Spleen (tissue), 11 donors: ENCODE results near the gene MAGI2. TPM values are rescaled to one million over a fixed set of nuclear protein-coding genes. Genes with fewer than 3 reads are reported as not detected.
A peak's percentile ranks its signal among the peaks of the same experiment; 100 is the strongest.

ENCODE experiments used
- DNase-seq: peaks from one replicate; pipeline ENCODE4 v3.0.0-alpha.2; 2020
- H3K27ac ChIP-seq, 8 donors: fragments of 200-600 bp; sonication (generic) in 7 of 8; 1 replicate in 4 of 8; 2 replicates in 4 of 8; pipeline versions ENCODE4 v1.5.0 to v1.8.0; 2016 to 2021; ENCODE audit warnings: inconsistent platforms in 4 of 8, mild to moderate bottlenecking in 4 of 8, moderate library complexity in 1 of 8
- H3K27me3 ChIP-seq, 7 donors: fragments of 200-600 bp; sonication (generic) in 6 of 7; replicated peaks in 1 of 7; 1 replicate in 4 of 7; 2 replicates in 3 of 7; pipeline versions ENCODE4 v1.5.0 to v1.8.0; 2016 to 2021; ENCODE audit warnings: inconsistent platforms in 3 of 7, mild to moderate bottlenecking in 1 of 7
- H3K36me3 ChIP-seq, 6 donors: fragments of 200-600 bp; sonication (generic) in 5 of 6; 1 replicate in 4 of 6; 2 replicates in 2 of 6; pipeline versions ENCODE4 v1.5.0 to v1.8.0; 2016 to 2021; ENCODE audit warnings: inconsistent platforms in 2 of 6
- H3K4me1 ChIP-seq, 6 donors: fragments of 200-600 bp; sonication (generic) in 5 of 6; 1 replicate in 3 of 6; 2 replicates in 3 of 6; pipeline versions ENCODE4 v1.5.0 to v1.8.0; 2016 to 2021; ENCODE audit warnings: inconsistent platforms in 3 of 6
- H3K4me3 ChIP-seq, 8 donors: fragments of 200-600 bp; sonication (generic) in 7 of 8; 1 replicate in 4 of 8; 2 replicates in 4 of 8; pipeline versions ENCODE4 v1.5.0 to v1.8.0; 2016 to 2021; ENCODE audit warnings: inconsistent platforms in 4 of 8, mild to moderate bottlenecking in 4 of 8, moderate library complexity in 2 of 8
- H3K9me3 ChIP-seq, 8 donors: fragments of 200-600 bp; sonication (generic) in 7 of 8; 1 replicate in 4 of 8; 2 replicates in 4 of 8; pipeline versions ENCODE4 v1.5.0 to v1.8.0; 2016 to 2021; ENCODE audit warnings: inconsistent platforms in 4 of 8
- CTCF ChIP-seq, 11 experiments: fragments of 200-600 bp in 7 of 11; fragments of 450-650 bp in 4 of 11; sonication (generic) in 4 of 11; IDR thresholded peaks in 8 of 11; conservative IDR thresholded peaks in 3 of 11; 1 replicate in 7 of 11; 2 replicates in 4 of 11; pipeline versions ENCODE4 v1.4.0 to v1.8.0; 2016 to 2021; ENCODE audit warnings: antibody characterized with exemption in 11 of 11, inconsistent platforms in 4 of 11, mild to moderate bottlenecking in 1 of 11
- POLR2A ChIP-seq, 3 donors: fragments of 450-650 bp; IDR thresholded peaks; one replicate each; pipeline ENCODE4 v1.5.1; 2017; ENCODE audit warnings: antibody characterized with exemption in 3 of 3, mild to moderate bottlenecking in 1 of 3
- POLR2AphosphoS5 ChIP-seq, 3 donors: sonication (generic); formaldehyde crosslinking; IDR thresholded peaks; one replicate each; pipeline ENCODE4 v1.5.1; 2017; ENCODE audit warnings: antibody characterized with exemption in 3 of 3
- WGBS, 5 donors: extraction: QIAGEN DNeasy Blood & Tissue Kit in 3 of 5; methylation state at CpG; one replicate each; pipeline versions ENCODE4 v1.1.5 to v1.1.7; 2013 to 2018; 5-methylcytosine and 5-hydroxymethylcytosine counted together
- intact Hi-C: fragments of 100-400 bp; cut with DNase I; formaldehyde crosslinking; loops from one replicate; pipeline ENCODE4 v1.15.0; 2023; ENCODE audit warnings: low total_unique reads
- polyA plus RNA-seq, 3 donors: library from polyadenylated mRNA; stranded (reverse); fragments of 200-250 nt; gene quantifications; one replicate each; pipeline ENCODE4 v1.2.1, GENCODE V29; 2013
- total RNA-seq, 7 donors: library from RNA; depleted of rRNA in 3 of 7; stranded (reverse); fragments of >200 nt in 3 of 7; fragmentation: NEBNext Ultra II Directional in 4 of 7; extraction: Animal tissue kit (Norgen Biotek cat#: 25700) in 4 of 7; gene quantifications; one replicate each; pipeline versions ENCODE4 v1.1.0 to v1.2.1, GENCODE V29; 2016 to 2021
- donor health status: healthy with polysubstance abuse.
- donor health status: DM: no; HTN: no; CAD: no; lungs with moderate emphysema.
- donor health status: DM: no; HTN: no; CAD: no.
- donor health status: Bipolar disorder and iron deficiency.
- donor health status: healthy.
- donor health status: DM: no; HTN: no; CAD: no.
- donor health status: DM: yes; HTN: yes; CAD: no.

The MAGI2 gene
- total and polyA plus RNA-seq, 10 donors = 0.74 to 18.1 (median 11.1) TPM

- H3K4me1 ChIP-seq = peaks cover 0 to 16% (median 4%) of the 10 kb centered on the region in 6 donors
- H3K27ac ChIP-seq = no peak overlapping the region
- peak overlapping the region in 2 of 8 donors; percentile 8 to 27 for H3K4me3 ChIP-seq
- TF ChIP-seq POLR2A (IDR thresholded peaks at IDR 0.05) (no peak), CTCF (IDR thresholded peaks at IDR 0.05 in 8 of 11, conservative IDR thresholded peaks at IDR 0.05 in 3 of 11) (no peak), POLR2AphosphoS5 (IDR thresholded peaks at IDR 0.05) (no peak)
- DNase-seq = no peak
- no peaks in the 10 kb centered on the region for H3K36me3 ChIP-seq
- H3K9me3 ChIP-seq = no peaks in the 10 kb centered on the region
- intact Hi-C loops = no loop called here
- 8 to 12% (median 9%) methylated on average over 16 of the region's 16 CpGs for WGBS, 5 donors
- H3K27me3 ChIP-seq = peaks cover 0 to 25% (median 0%) of the 10 kb centered on the region in 7 donors
Measured at GRCh38 chr7:78770422-78771410, 682.8 kb downstream of the MAGI2 start.

- no peaks in the 10 kb centered on the region for H3K9me3 ChIP-seq
- H3K4me1 ChIP-seq = peaks cover 0 to 16% (median 4%) of the 10 kb centered on the region in 6 donors
- H3K36me3 ChIP-seq = no peaks in the 10 kb centered on the region
- no peak overlapping the region for H3K27ac ChIP-seq
- no peak for DNase-seq
- intact Hi-C loops = no loop called here
- peak overlapping the region in 2 of 8 donors; percentile 23 to 33 for H3K4me3 ChIP-seq
- whole genome bisulfite sequencing, 5 donors = 5 to 9% (median 8%) methylated on average over 12 of the region's 12 CpGs
- peaks cover 0 to 25% (median 0%) of the 10 kb centered on the region in 7 donors for H3K27me3 ChIP-seq
- TF ChIP-seq POLR2AphosphoS5 (IDR thresholded peaks at IDR 0.05) (no peak), CTCF (IDR thresholded peaks at IDR 0.05 in 8 of 11, conservative IDR thresholded peaks at IDR 0.05 in 3 of 11) (no peak), POLR2A (IDR thresholded peaks at IDR 0.05) (no peak)
Measured at GRCh38 chr7:78769481-78770101, 683.9 kb downstream of the MAGI2 start.

- Histone ChIP-seq H3K36me3 (no peaks in the 10 kb centered on the region), H3K4me1 (peaks cover 0 to 16% (median 4%) of the 10 kb centered on the region in 6 donors), H3K27ac (no peak overlapping the region), H3K27me3 (peaks cover 0 to 25% (median 0%) of the 10 kb centered on the region in 7 donors), H3K4me3 (peak overlapping the region in 1 of 8 donors; percentile 33), H3K9me3 (no peaks in the 10 kb centered on the region)
- intact Hi-C loops = no loop called here
- WGBS, 5 donors = 48 to 61% (median 56%) methylated on average over 6 of the region's 6 CpGs
- TF ChIP-seq POLR2A (IDR thresholded peaks at IDR 0.05) (no peak), POLR2AphosphoS5 (IDR thresholded peaks at IDR 0.05) (no peak), CTCF (IDR thresholded peaks at IDR 0.05 in 8 of 11, conservative IDR thresholded peaks at IDR 0.05 in 3 of 11) (no peak)
- DNase-seq = no peak
Measured at GRCh38 chr7:78768859-78769258, 684.6 kb downstream of the MAGI2 start.
